ENCODE data around the gene GANC. TPM values are rescaled to one million over a fixed set of nuclear protein-coding genes. Genes with fewer than 3 reads are reported as not detected.

GANC gene
- total RNA-seq, 1 experiment from 2014 or later = 18.5 TPM

GRCh38 chr15:42344763-42345162 is 71.8 kb downstream of the GANC start:
- DNase-seq (ENCODE audit: low spot score) (no peak), ATAC-seq (no peak)
- H3K4me3 Mint-ChIP-seq = no peak overlapping the region
- H3K27ac Mint-ChIP-seq = no peak overlapping the region
- TF ChIP-seq EMX1 (CRISPR knock-in tag; IDR thresholded peaks at IDR 0.05) = no peak
- TF ChIP-seq KAT7 (CRISPR knock-in tag; IDR thresholded peaks at IDR 0.05; ENCODE audit: borderline replicate concordance) = no peak
- no peak for TF ChIP-seq RORB (CRISPR knock-in tag; IDR thresholded peaks at IDR 0.05)
- no peak for TF ChIP-seq HMGXB4 (CRISPR knock-in tag; IDR thresholded peaks at IDR 0.05)
- TF ChIP-seq ZNF532 (CRISPR knock-in tag; IDR thresholded peaks at IDR 0.05; ENCODE audit: borderline replicate concordance) = no peak
- TF ChIP-seq GRHL2 (CRISPR knock-in tag; IDR thresholded peaks at IDR 0.05; ENCODE audit: insufficient replicate concordance, severe bottlenecking) = no peak
- TF ChIP-seq NFATC4 (CRISPR knock-in tag; IDR thresholded peaks at IDR 0.05) = no peak
- no peak for TF ChIP-seq USF1 (CRISPR knock-in tag; IDR thresholded peaks at IDR 0.05)
- no peak for TF ChIP-seq ESRRA (CRISPR knock-in tag; IDR thresholded peaks at IDR 0.05; ENCODE audit: borderline replicate concordance)
- TF ChIP-seq CREB1 (CRISPR knock-in tag; IDR thresholded peaks at IDR 0.05) = no peak
- no peak for TF ChIP-seq TCF7 (CRISPR knock-in tag; IDR thresholded peaks at IDR 0.05; ENCODE audit: low read depth)
- no peak for TF ChIP-seq TEAD1 (CRISPR knock-in tag; IDR thresholded peaks at IDR 0.05)
- no peak for TF ChIP-seq ERG (CRISPR knock-in tag; IDR thresholded peaks at IDR 0.05)
- no peak for TF ChIP-seq E2F5 (CRISPR knock-in tag; IDR thresholded peaks at IDR 0.05)
- TF ChIP-seq IRF1 (CRISPR knock-in tag; IDR thresholded peaks at IDR 0.05) = no peak
- no peak for TF ChIP-seq MLX (CRISPR knock-in tag; IDR thresholded peaks at IDR 0.05)
- ChIA-PET CTCF (no interaction called here), POLR2A (no interaction called here)
- no peaks in the 10 kb centered on the region for H3K4me1 Mint-ChIP-seq
- H3K27me3 Mint-ChIP-seq (ENCODE audit: low read depth) = no peaks in the 10 kb centered on the region
- no peaks in the 10 kb centered on the region for H3K36me3 Mint-ChIP-seq
- no peaks in the 10 kb centered on the region for H3K9me3 Mint-ChIP-seq

Measured in WTC11 (cell line).